MM.1S (cell line): ENCODE data around the gene ACSL1.

Experiments used
- DNase-seq: peaks from one replicate; pipeline ENCODE4 v3.0.0-alpha.2; 2015
- H2AFZ ChIP-seq: fragments of 300-600 bp; sonication (generic); 2 replicates; pipeline ENCODE4 v1.6.0; 2016; ENCODE audit warnings: antibody characterized with exemption, low read length
- H3F3A ChIP-seq: fragments of 300-600 bp; sonication (generic); 2 replicates; pipeline ENCODE4 v1.6.1; 2016; ENCODE audit warnings: mild to moderate bottlenecking, antibody characterized with exemption, low read length, moderate library complexity, mixed read lengths; ENCODE audit not compliant: insufficient read depth
- H3K27ac ChIP-seq: fragments of 300-600 bp; sonication (generic); 2 replicates; pipeline ENCODE4 v1.5.1; 2016; ENCODE audit warnings: mild to moderate bottlenecking, low read length
- H3K27me3 ChIP-seq: fragments of 300-600 bp; sonication (generic); replicated peaks from 2 replicates; pipeline ENCODE4 v1.6.0; 2016; ENCODE audit warnings: low read length; ENCODE audit not compliant: insufficient read depth
- H3K36me3 ChIP-seq: fragments of 300-600 bp; sonication (generic); replicated peaks from 2 replicates; pipeline ENCODE4 v1.6.1; 2016; ENCODE audit warnings: mild to moderate bottlenecking, low read length, mixed read lengths; ENCODE audit not compliant: insufficient read depth
- H3K4me1 ChIP-seq: fragments of 300-600 bp; sonication (generic); 2 replicates; pipeline ENCODE4 v1.6.1; 2016; ENCODE audit warnings: low read length, mixed read lengths
- H3K4me2 ChIP-seq: fragments of 300-600 bp; sonication (generic); 2 replicates; pipeline ENCODE4 v1.6.0; 2016; ENCODE audit warnings: low read depth, low read length
- H3K4me3 ChIP-seq: fragments of 300-600 bp; sonication (generic); 2 replicates; pipeline ENCODE4 v1.5.1; 2016; ENCODE audit warnings: low read length, mixed read lengths
- H3K79me2 ChIP-seq: fragments of 300-600 bp; sonication (generic); 2 replicates; pipeline ENCODE4 v1.6.1; 2016; ENCODE audit warnings: mixed run types, low read length, mixed read lengths
- H3K9ac ChIP-seq: fragments of 300-600 bp; sonication (generic); 2 replicates; pipeline ENCODE4 v1.6.1; 2016; ENCODE audit warnings: low read length, mixed read lengths
- H3K9me2 ChIP-seq: fragments of 300-600 bp; sonication (generic); replicated peaks from 2 replicates; pipeline ENCODE4 v1.6.1; 2016; ENCODE audit warnings: mild to moderate bottlenecking, low read length, mixed read lengths; ENCODE audit not compliant: insufficient read depth
- H3K9me3 ChIP-seq: fragments of 300-600 bp; sonication (generic); replicated peaks from 2 replicates; pipeline ENCODE4 v1.6.1; 2016; ENCODE audit warnings: mild to moderate bottlenecking, low read length, mixed read lengths; ENCODE audit not compliant: insufficient read depth
- H4K20me1 ChIP-seq: fragments of 300-600 bp; sonication (generic); 2 replicates; pipeline ENCODE4 v1.6.1; 2016; ENCODE audit warnings: mild to moderate bottlenecking, low read length, moderate library complexity, mixed read lengths; ENCODE audit not compliant: insufficient read depth
- CTCF ChIP-seq: fragments of 300-600 bp; sonication (generic); IDR thresholded peaks from 2 replicates; pipeline ENCODE4 v1.5.1; 2016; ENCODE audit warnings: antibody characterized with exemption, low read length, mixed read lengths
- EZH2 ChIP-seq: fragments of 300-600 bp; sonication (generic); optimal IDR thresholded peaks from 2 replicates; pipeline ENCODE3; 2017; ENCODE audit warnings: low read depth, mild to moderate bottlenecking, antibody characterized with exemption, low read length, mixed read lengths
- EZH2phosphoT487 ChIP-seq: fragments of 300-600 bp; sonication (generic); IDR thresholded peaks from 2 replicates; pipeline ENCODE4 v1.6.1; 2018; ENCODE audit warnings: antibody characterized with exemption, low read length

The ACSL1 gene

GRCh38 chr4:184806229-184806550 lies 19.6 kb downstream of the ACSL1 start:
- H2AFZ ChIP-seq = no peak overlapping the region
- H3K79me2 ChIP-seq = no peaks in the 10 kb centered on the region
- no peak overlapping the region for H3K27ac ChIP-seq
- no peaks in the 10 kb centered on the region for H3K9me2 ChIP-seq
- H3K4me2 ChIP-seq = no peak overlapping the region
- TF ChIP-seq EZH2phosphoT487 (no peak), CTCF (no peak), EZH2 (no peak)
- no peaks in the 10 kb centered on the region for H3F3A ChIP-seq
- no peaks in the 10 kb centered on the region for H4K20me1 ChIP-seq
- no peaks in the 10 kb centered on the region for H3K27me3 ChIP-seq
- H3K9me3 ChIP-seq = no peaks in the 10 kb centered on the region
- H3K36me3 ChIP-seq = no peaks in the 10 kb centered on the region
- no peak overlapping the region for H3K4me3 ChIP-seq
- no peak overlapping the region for H3K9ac ChIP-seq
- no peak for DNase-seq
- H3K4me1 ChIP-seq = no peaks in the 10 kb centered on the region

GRCh38 chr4:184805462-184806228 lies 20.1 kb downstream of the ACSL1 start:
- no peaks in the 10 kb centered on the region for H3K9me2 ChIP-seq
- no peak overlapping the region for H3K27ac ChIP-seq
- no peaks in the 10 kb centered on the region for H3F3A ChIP-seq
- H2AFZ ChIP-seq = no peak overlapping the region
- H3K79me2 ChIP-seq = no peaks in the 10 kb centered on the region
- TF ChIP-seq EZH2 = no peak
- no peak for TF ChIP-seq CTCF
- no peak for TF ChIP-seq EZH2phosphoT487
- no peaks in the 10 kb centered on the region for H3K4me1 ChIP-seq
- H3K4me3 ChIP-seq = no peak overlapping the region
- DNase-seq = no peak
- no peaks in the 10 kb centered on the region for H4K20me1 ChIP-seq
- H3K36me3 ChIP-seq = no peaks in the 10 kb centered on the region
- H3K9me3 ChIP-seq = no peaks in the 10 kb centered on the region
- no peaks in the 10 kb centered on the region for H3K27me3 ChIP-seq
- no peak overlapping the region for H3K9ac ChIP-seq
- H3K4me2 ChIP-seq = no peak overlapping the region

- H3K27ac ChIP-seq = no peak overlapping the region
- TF ChIP-seq EZH2 = no peak
- no peak for TF ChIP-seq EZH2phosphoT487
- TF ChIP-seq CTCF = no peak
- no peaks in the 10 kb centered on the region for H3K4me1 ChIP-seq
- H3F3A ChIP-seq = no peaks in the 10 kb centered on the region
- H3K4me3 ChIP-seq = no peak overlapping the region
- H4K20me1 ChIP-seq = no peaks in the 10 kb centered on the region
- no peaks in the 10 kb centered on the region for H3K9me2 ChIP-seq
- no peak overlapping the region for H2AFZ ChIP-seq
- no peak overlapping the region for H3K4me2 ChIP-seq
- H3K27me3 ChIP-seq = no peaks in the 10 kb centered on the region
- H3K9me3 ChIP-seq = no peaks in the 10 kb centered on the region
- H3K36me3 ChIP-seq = no peaks in the 10 kb centered on the region
- no peak overlapping the region for H3K9ac ChIP-seq
- no peak for DNase-seq
- H3K79me2 ChIP-seq = no peaks in the 10 kb centered on the region
Observed at GRCh38 chr4:184804621-184805020, 21.1 kb downstream of the ACSL1 start.
